Lung (tissue), 12 donors: ENCODE measurements around the gene DLL3. TPM values are rescaled to one million over a fixed set of nuclear protein-coding genes. Genes with fewer than 3 reads are reported as not detected.

Experiments
- ATAC-seq: fragments of 200-7000 bp; cut with Tn5 transposase; one replicate; pipeline ENCODE4 v1.9.1; 2020; ENCODE audit warnings: moderate number of reproducible peaks; ENCODE audit not compliant: insufficient read depth, low FRiP score
- DNase-seq, 3 donors: peaks; one replicate each; pipeline ENCODE4 v3.0.0-alpha.2; 2013 to 2017
- H3K27ac ChIP-seq, 2 donors: one replicate each; pipeline ENCODE4 v1.5.1; 2013; ENCODE audit warnings: mild to moderate bottlenecking in 2 of 2, moderate library complexity in 2 of 2, control low read depth in 1 of 2, inconsistent platforms in 1 of 2, low read depth in 1 of 2, low read length in 1 of 2
- H3K27me3 ChIP-seq, 3 donors: one replicate each; pipeline ENCODE4 v1.5.1; 2013; ENCODE audit warnings: low read length in 2 of 3; ENCODE audit not compliant: control insufficient read depth in 3 of 3, insufficient read depth in 3 of 3
- H3K36me3 ChIP-seq, 4 donors: one replicate each; pipeline ENCODE4 v1.5.1; 2013; ENCODE audit warnings: low read length in 4 of 4, mild to moderate bottlenecking in 1 of 4, moderate library complexity in 1 of 4; ENCODE audit not compliant: control insufficient read depth in 4 of 4, insufficient read depth in 4 of 4
- H3K4me1 ChIP-seq, 5 donors: one replicate each; pipeline ENCODE4 v1.5.1; 2013; ENCODE audit warnings: low read length in 5 of 5, mild to moderate bottlenecking in 2 of 5, moderate library complexity in 1 of 5; ENCODE audit not compliant: control insufficient read depth in 5 of 5, insufficient read depth in 5 of 5
- H3K4me3 ChIP-seq: one replicate; pipeline ENCODE4 v1.5.1; 2013; ENCODE audit warnings: mild to moderate bottlenecking, control low read depth, moderate library complexity
- H3K9ac ChIP-seq, 2 donors: one replicate each; pipeline ENCODE4 v1.5.1; 2013; ENCODE audit warnings: low read length in 2 of 2, control low read depth in 1 of 2; ENCODE audit not compliant: insufficient read depth in 1 of 2
- H3K9me3 ChIP-seq, 4 donors: one replicate each; pipeline ENCODE4 v1.5.1; 2013; ENCODE audit warnings: low read length in 3 of 4, mild to moderate bottlenecking in 1 of 4, moderate library complexity in 1 of 4; ENCODE audit not compliant: control insufficient read depth in 4 of 4, insufficient read depth in 3 of 4
- WGBS, 2 donors: extraction: QIAGEN DNeasy Blood & Tissue Kit; methylation state at CpG; one replicate each; pipeline ENCODE4 v1.1.7; 2013; 5-methylcytosine and 5-hydroxymethylcytosine counted together
- polyA plus RNA-seq, 2 donors: library from polyadenylated mRNA; stranded (reverse); fragments of 200-250 nt; gene quantifications; one replicate each; pipeline ENCODE4 v1.2.1, GENCODE V29; 2013
- total RNA-seq, 2 donors: library from RNA; depleted of rRNA in 1 of 2; stranded (reverse); fragments of >200 nt in 1 of 2; gene quantifications; one replicate each; pipeline ENCODE4 v1.2.1, GENCODE V29; 2014 to 2021
- TF ChIP-seq, protein P1 (sequence below): IDR thresholded peaks from 2 replicates; pipeline ENCODE4 v1.5.1; 2012; ENCODE audit warnings: mild to moderate bottlenecking; ENCODE audit errors: control extremely low read depth, extremely low read depth
- donor health status: control.
- donor health status: control.
- donor health status: Bipolar disorder and iron deficiency.
- donor health status: healthy.
- donor health status: DM: yes; HTN: yes; CAD: no.

The DLL3 gene
- total and polyA plus RNA-seq, 4 donors: 0.07 TPM; not detected in 3

DNA sequence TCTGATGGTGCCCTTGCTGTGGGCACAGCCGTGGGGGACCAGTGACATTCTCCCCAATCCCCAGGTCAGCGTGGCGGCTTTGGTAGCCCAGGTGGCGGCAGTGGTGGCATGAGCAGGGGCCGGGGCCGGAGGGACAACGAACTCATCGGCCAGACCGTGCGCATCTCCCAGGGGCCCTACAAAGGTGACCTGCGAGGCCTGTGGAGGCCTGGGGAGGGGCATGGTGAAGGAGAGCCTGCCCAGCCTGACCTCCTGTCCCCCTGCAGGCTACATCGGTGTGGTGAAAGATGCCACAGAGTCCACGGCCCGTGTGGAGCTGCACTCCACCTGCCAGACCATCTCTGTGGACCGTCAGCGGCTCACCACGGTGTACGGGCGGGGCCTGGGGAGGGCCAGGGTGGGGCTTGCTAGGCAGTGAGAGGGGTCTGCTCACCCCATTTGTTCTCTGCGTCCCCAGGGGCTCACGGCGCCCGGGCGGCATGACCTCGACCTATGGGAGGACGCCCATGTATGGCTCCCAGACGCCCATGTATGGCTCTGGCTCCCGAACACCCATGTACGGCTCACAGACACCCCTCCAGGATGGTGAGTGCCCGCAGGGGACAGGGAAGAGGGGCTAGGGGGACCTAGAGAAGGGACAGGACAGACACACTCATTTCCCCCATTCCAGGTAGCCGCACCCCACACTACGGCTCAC lies 25.9 kb upstream of the DLL3 start:
- Histone ChIP-seq H3K27ac (no peak overlapping the region), H3K36me3 (peaks cover 47 to 80% (median 56%) of the 10 kb centered on the region in 4 donors), H3K4me3 (no peak overlapping the region), H3K9me3 (peaks cover 0 to 2% (median 0%) of the 10 kb centered on the region in 4 donors), H3K27me3 (no peaks in the 10 kb centered on the region), H3K4me1 (no peaks in the 10 kb centered on the region), H3K9ac (no peak overlapping the region)
- TF ChIP-seq, protein P1, sequence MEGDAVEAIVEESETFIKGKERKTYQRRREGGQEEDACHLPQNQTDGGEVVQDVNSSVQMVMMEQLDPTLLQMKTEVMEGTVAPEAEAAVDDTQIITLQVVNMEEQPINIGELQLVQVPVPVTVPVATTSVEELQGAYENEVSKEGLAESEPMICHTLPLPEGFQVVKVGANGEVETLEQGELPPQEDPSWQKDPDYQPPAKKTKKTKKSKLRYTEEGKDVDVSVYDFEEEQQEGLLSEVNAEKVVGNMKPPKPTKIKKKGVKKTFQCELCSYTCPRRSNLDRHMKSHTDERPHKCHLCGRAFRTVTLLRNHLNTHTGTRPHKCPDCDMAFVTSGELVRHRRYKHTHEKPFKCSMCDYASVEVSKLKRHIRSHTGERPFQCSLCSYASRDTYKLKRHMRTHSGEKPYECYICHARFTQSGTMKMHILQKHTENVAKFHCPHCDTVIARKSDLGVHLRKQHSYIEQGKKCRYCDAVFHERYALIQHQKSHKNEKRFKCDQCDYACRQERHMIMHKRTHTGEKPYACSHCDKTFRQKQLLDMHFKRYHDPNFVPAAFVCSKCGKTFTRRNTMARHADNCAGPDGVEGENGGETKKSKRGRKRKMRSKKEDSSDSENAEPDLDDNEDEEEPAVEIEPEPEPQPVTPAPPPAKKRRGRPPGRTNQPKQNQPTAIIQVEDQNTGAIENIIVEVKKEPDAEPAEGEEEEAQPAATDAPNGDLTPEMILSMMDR: no peak
- WGBS, 2 donors: 93 to 94% methylated on average over 31 to 32 of the region's 32 CpGs
- DNase-seq: no peak
- no peak for ATAC-seq

DNA sequence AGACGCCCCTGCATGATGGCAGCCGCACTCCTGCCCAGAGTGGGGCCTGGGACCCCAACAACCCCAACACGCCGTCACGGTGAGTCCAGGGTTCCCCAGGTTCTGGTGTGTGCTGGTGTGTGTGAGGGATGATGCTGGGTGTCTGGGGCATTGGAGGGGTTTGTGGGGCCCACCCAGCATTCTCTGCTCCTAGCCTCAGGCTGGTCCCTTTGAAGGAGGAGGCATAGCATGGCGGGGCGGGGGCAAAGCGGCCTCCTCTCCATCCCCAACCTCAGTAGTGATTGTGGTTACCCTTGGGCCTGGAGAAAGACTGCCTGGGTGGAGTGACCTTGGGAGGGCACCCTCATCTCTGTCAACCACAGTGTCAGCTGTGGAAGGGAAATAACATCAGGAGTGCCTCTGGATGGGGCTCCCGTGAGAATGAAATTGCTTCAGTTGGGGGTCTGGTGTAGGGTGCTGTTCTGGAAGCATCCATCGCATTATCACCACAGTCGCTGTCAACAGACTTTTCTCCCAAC lies 25.2 kb upstream of the DLL3 start:
- Histone ChIP-seq H3K4me1 (no peaks in the 10 kb centered on the region), H3K27me3 (no peaks in the 10 kb centered on the region), H3K4me3 (no peak overlapping the region), H3K9me3 (peaks cover 0 to 2% (median 0%) of the 10 kb centered on the region in 4 donors), H3K9ac (no peak overlapping the region), H3K36me3 (peaks cover 44 to 75% (median 51%) of the 10 kb centered on the region in 4 donors), H3K27ac (no peak overlapping the region)
- 90 to 91% methylated on average over 11 of the region's 11 CpGs for WGBS, 2 donors
- TF ChIP-seq, protein P1: no peak
- no peak for ATAC-seq
- no peak for DNase-seq

DNA sequence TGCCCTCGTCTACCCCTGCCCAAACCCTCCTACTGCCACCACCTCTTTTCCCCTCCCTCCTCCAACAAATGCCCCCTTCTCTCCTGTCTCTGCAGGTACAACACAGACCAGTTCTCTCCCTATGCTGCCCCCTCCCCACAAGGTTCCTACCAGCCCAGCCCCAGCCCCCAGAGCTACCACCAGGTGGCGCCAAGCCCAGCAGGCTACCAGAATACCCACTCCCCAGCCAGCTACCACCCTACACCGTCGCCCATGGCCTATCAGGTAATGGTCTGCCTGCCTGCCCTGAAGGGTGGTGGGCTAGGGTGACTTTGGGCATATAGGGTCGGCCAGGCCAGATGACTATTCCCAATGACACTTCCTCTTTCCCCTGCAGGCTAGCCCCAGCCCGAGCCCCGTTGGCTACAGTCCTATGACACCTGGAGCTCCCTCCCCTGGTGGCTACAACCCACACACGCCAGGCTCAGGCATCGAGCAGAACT lies 24.6 kb upstream of the DLL3 start:
- Histone ChIP-seq H3K27me3 (no peaks in the 10 kb centered on the region), H3K9me3 (peaks cover 0 to 2% (median 0%) of the 10 kb centered on the region in 4 donors), H3K4me3 (no peak overlapping the region), H3K36me3 (peaks cover 40 to 68% (median 46%) of the 10 kb centered on the region in 4 donors), H3K27ac (no peak overlapping the region), H3K4me1 (no peaks in the 10 kb centered on the region), H3K9ac (no peak overlapping the region)
- ATAC-seq: no peak
- TF ChIP-seq, protein P1: peak; percentile 13
- peak; percentile 44 to 62 (median 50) for DNase-seq
- WGBS, 2 donors: 55% methylated on average over 9 of the region's 9 CpGs
